ENCODE data around the gene MYO1B. TPM values are rescaled to one million over a fixed set of nuclear protein-coding genes. Genes with fewer than 3 reads are reported as not detected.
"Not testable (repeated sequence)": the region's sequence is repeated elsewhere in the genome, so short reads cannot be mapped to it uniquely, and the experiment has no call there.

Gene MYO1B
- total RNA-seq, 1 donor from 2014 or later: 81.6 TPM

DNA sequence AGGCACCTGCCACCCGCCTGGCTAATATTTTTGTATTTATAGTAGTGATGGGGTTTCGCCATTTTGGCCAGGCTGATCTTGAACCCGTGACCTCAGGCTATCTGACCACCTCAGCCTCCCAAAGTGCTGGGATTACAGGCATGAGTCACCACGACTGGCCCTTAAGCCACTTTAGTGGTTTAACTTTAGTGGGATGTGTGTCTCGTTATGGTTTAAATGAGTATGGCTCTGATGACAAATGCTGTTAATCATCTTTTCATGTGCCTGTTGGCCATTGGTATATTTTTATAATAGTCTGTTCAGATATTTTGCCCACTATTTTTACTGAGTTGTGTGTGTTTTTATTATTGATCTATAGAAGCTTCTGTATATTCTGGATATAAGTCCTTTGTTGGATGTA lies 205.9 kb downstream of the MYO1B start:
- H3K36me3 Mint-ChIP-seq: no peaks in the 10 kb centered on the region
- DNase-seq (ENCODE audit: low spot score in 2 of 2, unreplicated experiment in 2 of 2): no peak
- no peak overlapping the region for H3K4me3 Mint-ChIP-seq
- no peaks in the 10 kb centered on the region for H3K27me3 Mint-ChIP-seq (ENCODE audit: low read depth)
- peaks cover 8% of the 10 kb centered on the region for H3K4me1 Mint-ChIP-seq
- no peak for TF ChIP-seq CTCF (IDR thresholded peaks at IDR 0.05; ENCODE audit: unreplicated experiment)
- peaks cover 15% of the 10 kb centered on the region for H3K9me3 Mint-ChIP-seq
- H3K27ac Mint-ChIP-seq: no peak overlapping the region

DNA sequence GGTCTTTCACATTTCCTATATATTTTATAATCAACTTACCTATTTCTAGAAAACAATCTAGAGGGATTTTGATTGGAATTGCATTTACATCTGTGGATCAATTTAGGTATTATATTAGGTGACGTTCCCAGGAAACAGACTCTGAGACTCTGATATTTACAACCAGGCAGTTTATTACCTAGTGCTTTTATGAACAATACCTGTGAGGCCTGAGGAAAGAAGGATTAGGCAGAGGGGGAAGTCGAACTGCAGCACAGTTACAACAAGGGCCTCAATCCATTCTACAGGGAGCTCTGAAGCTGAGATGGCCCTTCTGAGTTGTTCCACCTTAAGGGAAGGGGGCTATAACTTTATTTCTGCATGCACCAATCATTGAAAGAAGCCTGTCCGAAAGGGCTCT lies 206.9 kb downstream of the MYO1B start:
- H3K36me3 Mint-ChIP-seq: no peaks in the 10 kb centered on the region
- H3K27me3 Mint-ChIP-seq (ENCODE audit: low read depth): no peaks in the 10 kb centered on the region
- H3K4me3 Mint-ChIP-seq: no peak overlapping the region
- peaks cover 15% of the 10 kb centered on the region for H3K9me3 Mint-ChIP-seq
- H3K27ac Mint-ChIP-seq: no peak overlapping the region
- H3K4me1 Mint-ChIP-seq: peaks cover 3% of the 10 kb centered on the region
- no peak for TF ChIP-seq CTCF (IDR thresholded peaks at IDR 0.05; ENCODE audit: unreplicated experiment)
- DNase-seq (ENCODE audit: low spot score in 2 of 2, unreplicated experiment in 2 of 2): no peak

DNA sequence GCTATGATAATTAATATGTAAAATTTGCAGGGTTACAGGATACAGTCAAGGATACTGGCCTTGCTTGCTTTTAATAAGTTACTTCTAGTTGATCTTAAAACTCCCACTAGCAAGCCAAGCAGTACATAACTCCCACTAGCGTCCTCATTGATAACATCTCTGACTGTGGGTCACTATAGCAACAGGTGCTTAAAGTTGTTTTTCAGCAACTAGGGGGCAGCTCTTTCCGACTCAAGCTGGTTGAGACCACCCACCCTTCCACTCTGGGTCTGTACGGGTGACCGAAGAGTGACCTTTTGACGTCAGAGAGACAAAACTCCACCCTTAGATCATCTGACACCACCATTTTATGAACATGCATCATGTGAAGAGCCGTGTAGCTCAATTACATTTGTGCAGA lies 208.6 kb downstream of the MYO1B start:
- no peak for TF ChIP-seq CTCF (IDR thresholded peaks at IDR 0.05; ENCODE audit: unreplicated experiment)
- H3K9me3 Mint-ChIP-seq: peaks cover 17% of the 10 kb centered on the region

DNA sequence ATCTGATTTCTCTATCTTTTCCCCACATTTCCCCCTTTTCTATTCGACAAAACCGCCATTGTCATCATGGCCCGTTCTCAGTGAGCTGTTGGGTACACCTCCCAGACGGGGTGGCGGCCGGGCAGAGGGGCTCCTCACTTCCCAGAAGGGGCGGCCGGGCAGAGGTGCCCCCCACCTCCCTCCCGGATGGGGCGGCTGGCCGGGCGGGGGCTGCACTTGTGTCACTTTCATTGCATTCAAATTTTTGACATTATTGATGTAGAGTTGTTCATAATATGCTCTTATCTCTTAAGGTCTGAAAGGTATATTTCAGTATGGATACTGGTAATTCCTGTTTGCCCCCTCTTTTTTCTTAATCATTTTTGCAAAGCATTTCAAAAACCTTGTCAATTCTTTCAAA lies 211.3 kb downstream of the MYO1B start:
- not testable (repeated sequence) for DNase-seq (ENCODE audit: low spot score in 2 of 2, unreplicated experiment in 2 of 2); H3K36me3 Mint-ChIP-seq; H3K4me3 Mint-ChIP-seq

More for the DNA sequence above, 208.6 kb downstream of the MYO1B start:
- no peaks in the 10 kb centered on the region for H3K36me3 Mint-ChIP-seq
- no peaks in the 10 kb centered on the region for H3K27me3 Mint-ChIP-seq (ENCODE audit: low read depth)
- H3K4me1 Mint-ChIP-seq: no peaks in the 10 kb centered on the region
- no peak for DNase-seq (ENCODE audit: low spot score in 2 of 2, unreplicated experiment in 2 of 2)
- no peak overlapping the region for H3K27ac Mint-ChIP-seq
- H3K4me3 Mint-ChIP-seq: no peak overlapping the region

DNA sequence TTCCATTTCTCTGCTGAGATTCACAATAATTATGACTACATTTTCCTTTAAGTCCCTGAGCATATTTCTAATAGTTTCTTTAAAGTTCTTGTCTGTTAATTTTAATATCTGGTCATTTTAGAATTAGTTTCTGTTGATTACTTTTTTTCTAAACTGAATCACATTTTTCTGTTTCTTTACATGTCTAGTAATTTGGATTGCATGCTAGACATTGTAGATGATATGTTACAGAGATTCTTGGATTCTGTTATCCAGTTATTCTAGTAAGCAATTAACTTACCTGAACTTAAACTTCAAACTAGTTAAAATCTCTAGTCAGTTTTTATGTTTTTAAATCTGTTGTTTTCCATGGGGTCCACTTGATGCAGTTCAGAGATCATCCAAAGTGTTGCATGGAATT lies 214.0 kb downstream of the MYO1B start:
- H3K4me1 Mint-ChIP-seq: no peaks in the 10 kb centered on the region
- H3K27ac Mint-ChIP-seq: no peak overlapping the region
- H3K27me3 Mint-ChIP-seq (ENCODE audit: low read depth): no peaks in the 10 kb centered on the region
- H3K4me3 Mint-ChIP-seq: no peak overlapping the region
- no peak for DNase-seq (ENCODE audit: low spot score in 2 of 2, unreplicated experiment in 2 of 2)
- H3K36me3 Mint-ChIP-seq: peaks cover 2% of the 10 kb centered on the region
- no peak for TF ChIP-seq CTCF (IDR thresholded peaks at IDR 0.05; ENCODE audit: unreplicated experiment)
- peaks cover 31% of the 10 kb centered on the region for H3K9me3 Mint-ChIP-seq

More for the DNA sequence above, 211.3 kb downstream of the MYO1B start:
- H3K4me1 Mint-ChIP-seq; H3K27ac Mint-ChIP-seq; H3K27me3 Mint-ChIP-seq (ENCODE audit: low read depth): not testable (repeated sequence)
- peaks cover 32% of the 10 kb centered on the region for H3K9me3 Mint-ChIP-seq

DNA sequence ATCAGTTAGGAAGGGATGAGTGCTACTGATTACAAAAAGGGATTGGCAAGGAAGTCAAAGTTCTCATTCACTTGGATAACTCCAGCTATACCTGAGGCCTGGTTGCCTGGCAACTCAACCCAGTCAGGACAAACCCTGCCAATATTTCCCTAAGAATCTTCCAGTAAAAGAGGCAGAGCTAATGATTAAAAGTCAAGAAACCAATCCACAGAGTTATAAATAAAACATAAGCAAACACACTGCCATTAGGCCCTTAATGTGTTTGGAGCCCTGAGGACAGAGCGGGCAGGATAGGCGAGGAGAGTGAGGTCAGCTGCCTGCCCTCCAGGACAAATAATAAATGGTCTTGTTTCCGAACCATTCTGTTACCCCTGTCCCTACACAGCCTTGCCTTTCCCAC lies 217.2 kb downstream of the MYO1B start:
- H3K36me3 Mint-ChIP-seq: peaks cover 2% of the 10 kb centered on the region
- TF ChIP-seq CTCF (IDR thresholded peaks at IDR 0.05; ENCODE audit: unreplicated experiment): no peak
- H3K9me3 Mint-ChIP-seq: peaks cover 25% of the 10 kb centered on the region
- no peak overlapping the region for H3K4me3 Mint-ChIP-seq
- peaks cover 3% of the 10 kb centered on the region for H3K4me1 Mint-ChIP-seq
- no peak overlapping the region for H3K27ac Mint-ChIP-seq
- no peaks in the 10 kb centered on the region for H3K27me3 Mint-ChIP-seq (ENCODE audit: low read depth)
- no peak for DNase-seq (ENCODE audit: low spot score in 2 of 2, unreplicated experiment in 2 of 2)

Measured in mesothelial cell of epicardium (in vitro differentiated cells).